ENCODE data around the gene FAT2. TPM values are rescaled to one million over a fixed set of nuclear protein-coding genes. Genes with fewer than 3 reads are reported as not detected.
"Not testable (repeated sequence)": the region's sequence is repeated elsewhere in the genome, so short reads cannot be mapped to it uniquely, and the experiment has no call there.

FAT2 gene
- total RNA-seq, 2 donors from 2014 or later, result not detected

- Mint-ChIP-seq H3K9me3 (no peaks in the 10 kb centered on the region), H3K36me3 (no peaks in the 10 kb centered on the region)
Measured at GRCh38 chr5:151581812-151582583, 9.1 kb downstream of the FAT2 start.

GRCh38 chr5:151581347-151581746 lies 9.8 kb downstream of the FAT2 start:
- ATAC-seq (no peak), DNase-seq (ENCODE audit: low spot score) (no peak)
- no peak overlapping the region for H3K27ac Mint-ChIP-seq
- H3K9me3 Mint-ChIP-seq, result no peaks in the 10 kb centered on the region
- no peaks in the 10 kb centered on the region for H3K36me3 Mint-ChIP-seq
- no peak overlapping the region for H3K4me3 Mint-ChIP-seq
- H3K4me1 Mint-ChIP-seq (ENCODE audit: low read depth in 2 of 2), result peaks cover 0 to 3% of the 10 kb centered on the region in 2 donors
- H3K27me3 Mint-ChIP-seq, result peaks cover 5 to 11% of the 10 kb centered on the region in 2 donors

More at GRCh38 chr5:151581812-151582583, 9.1 kb downstream of the FAT2 start:
- H3K27me3 Mint-ChIP-seq, result peaks cover 5 to 11% of the 10 kb centered on the region in 2 donors
- H3K4me1 Mint-ChIP-seq (ENCODE audit: low read depth in 2 of 2), result peaks cover 0 to 3% of the 10 kb centered on the region in 2 donors
- DNase-seq (ENCODE audit: low spot score), result no peak
- no peak overlapping the region for H3K27ac Mint-ChIP-seq
- no peak for ATAC-seq
- no peak overlapping the region for H3K4me3 Mint-ChIP-seq

- no peak overlapping the region for H3K27ac Mint-ChIP-seq
- no peaks in the 10 kb centered on the region for H3K36me3 Mint-ChIP-seq
- DNase-seq (ENCODE audit: low spot score) (no peak), ATAC-seq (no peak)
- H3K9me3 Mint-ChIP-seq, result no peaks in the 10 kb centered on the region
- peaks cover 0 to 3% of the 10 kb centered on the region in 2 donors for H3K4me1 Mint-ChIP-seq (ENCODE audit: low read depth in 2 of 2)
- H3K4me3 Mint-ChIP-seq, result no peak overlapping the region
- H3K27me3 Mint-ChIP-seq, result peaks cover 5 to 14% of the 10 kb centered on the region in 2 donors
Measured at GRCh38 chr5:151580858-151581257, 10.3 kb downstream of the FAT2 start.

GRCh38 chr5:151580239-151580638 lies 10.9 kb downstream of the FAT2 start:
- Mint-ChIP-seq H3K36me3 (no peaks in the 10 kb centered on the region), H3K4me3 (no peak overlapping the region), H3K27ac (no peak overlapping the region), H3K27me3 (peaks cover 5 to 20% of the 10 kb centered on the region in 2 donors), H3K4me1 (ENCODE audit: low read depth in 2 of 2) (peaks cover 0 to 3% of the 10 kb centered on the region in 2 donors), H3K9me3 (no peaks in the 10 kb centered on the region)
- DNase-seq (ENCODE audit: low spot score), result no peak
- ATAC-seq, result no peak

- H3K36me3 Mint-ChIP-seq; H3K4me1 Mint-ChIP-seq (ENCODE audit: low read depth in 2 of 2); DNase-seq (ENCODE audit: low spot score); H3K9me3 Mint-ChIP-seq; ATAC-seq; H3K27ac Mint-ChIP-seq; H3K4me3 Mint-ChIP-seq: not testable (repeated sequence)
- peaks cover 5 to 20% of the 10 kb centered on the region in 2 donors for H3K27me3 Mint-ChIP-seq
Measured at GRCh38 chr5:151579146-151579545, 12.0 kb downstream of the FAT2 start.

GRCh38 chr5:151578326-151579025 lies 12.7 kb downstream of the FAT2 start:
- no peak overlapping the region for H3K4me3 Mint-ChIP-seq
- peaks cover 0 to 3% of the 10 kb centered on the region in 2 donors for H3K4me1 Mint-ChIP-seq (ENCODE audit: low read depth in 2 of 2)
- H3K27ac Mint-ChIP-seq, result no peak overlapping the region
- H3K27me3 Mint-ChIP-seq, result peaks cover 7 to 20% of the 10 kb centered on the region in 2 donors
- no peaks in the 10 kb centered on the region for H3K9me3 Mint-ChIP-seq
- ATAC-seq (no peak), DNase-seq (ENCODE audit: low spot score) (no peak)
- H3K36me3 Mint-ChIP-seq, result no peaks in the 10 kb centered on the region

- DNase-seq (ENCODE audit: low spot score) (no peak), ATAC-seq (no peak)
- H3K4me3 Mint-ChIP-seq, result no peak overlapping the region
- no peak overlapping the region for H3K27ac Mint-ChIP-seq
- H3K9me3 Mint-ChIP-seq, result no peaks in the 10 kb centered on the region
- H3K27me3 Mint-ChIP-seq, result peaks cover 5 to 11% of the 10 kb centered on the region in 2 donors
- no peaks in the 10 kb centered on the region for H3K36me3 Mint-ChIP-seq
- H3K4me1 Mint-ChIP-seq (ENCODE audit: low read depth in 2 of 2), result peaks cover 0 to 3% of the 10 kb centered on the region in 2 donors
Measured at GRCh38 chr5:151577566-151577965, 13.6 kb downstream of the FAT2 start.

GRCh38 chr5:151574444-151574996 lies 16.6 kb downstream of the FAT2 start:
- Mint-ChIP-seq H3K4me1 (ENCODE audit: low read depth in 2 of 2) (peaks cover 0 to 3% of the 10 kb centered on the region in 2 donors), H3K27ac (no peak overlapping the region), H3K36me3 (no peaks in the 10 kb centered on the region), H3K4me3 (no peak overlapping the region), H3K9me3 (no peaks in the 10 kb centered on the region), H3K27me3 (peaks cover 5 to 9% of the 10 kb centered on the region in 2 donors)
- ATAC-seq (no peak), DNase-seq (ENCODE audit: low spot score) (no peak)

- no peak overlapping the region for H3K4me3 Mint-ChIP-seq
- DNase-seq (ENCODE audit: low spot score) (no peak), ATAC-seq (no peak)
- no peaks in the 10 kb centered on the region for H3K36me3 Mint-ChIP-seq
- no peak overlapping the region for H3K27ac Mint-ChIP-seq
- peaks cover 0 to 3% of the 10 kb centered on the region in 2 donors for H3K4me1 Mint-ChIP-seq (ENCODE audit: low read depth in 2 of 2)
- H3K9me3 Mint-ChIP-seq, result no peaks in the 10 kb centered on the region
- peaks cover 11 to 21% of the 10 kb centered on the region in 2 donors for H3K27me3 Mint-ChIP-seq
Measured at GRCh38 chr5:151572657-151573368, 18.3 kb downstream of the FAT2 start.

- Mint-ChIP-seq H3K4me3 (no peak overlapping the region), H3K27ac (no peak overlapping the region), H3K27me3 (peaks cover 8 to 21% of the 10 kb centered on the region in 2 donors), H3K4me1 (ENCODE audit: low read depth in 2 of 2) (no peaks in the 10 kb centered on the region), H3K36me3 (no peaks in the 10 kb centered on the region), H3K9me3 (no peaks in the 10 kb centered on the region)
- ATAC-seq (no peak), DNase-seq (ENCODE audit: low spot score) (no peak)
Measured at GRCh38 chr5:151571270-151572173, 19.6 kb downstream of the FAT2 start.

GRCh38 chr5:151570512-151571269 lies 20.4 kb downstream of the FAT2 start:
- Mint-ChIP-seq H3K9me3 (no peaks in the 10 kb centered on the region), H3K4me3 (no peak overlapping the region), H3K27me3 (peaks cover 8 to 16% of the 10 kb centered on the region in 2 donors), H3K4me1 (ENCODE audit: low read depth in 2 of 2) (no peaks in the 10 kb centered on the region), H3K27ac (no peak overlapping the region), H3K36me3 (no peaks in the 10 kb centered on the region)
- ATAC-seq, result no peak
- DNase-seq (ENCODE audit: low spot score), result no peak

- Mint-ChIP-seq H3K4me3 (no peak overlapping the region), H3K36me3 (no peaks in the 10 kb centered on the region)
Measured at GRCh38 chr5:151570058-151570457, 21.1 kb downstream of the FAT2 start.

More at GRCh38 chr5:151570058-151570457, 21.1 kb downstream of the FAT2 start:
- ATAC-seq (no peak), DNase-seq (ENCODE audit: low spot score) (no peak)
- Mint-ChIP-seq H3K9me3 (no peaks in the 10 kb centered on the region), H3K27me3 (peaks cover 8 to 12% of the 10 kb centered on the region in 2 donors), H3K4me1 (ENCODE audit: low read depth in 2 of 2) (no peaks in the 10 kb centered on the region), H3K27ac (no peak overlapping the region)

Data from natural killer cell treated with Interleukin-12 subunit alpha and Interleukin-12 subunit beta and Interleukin-15 and Interleukin-18, amount 100 ng/mL, for 72 hours (primary cell).